HG03039 (cell line): ENCODE results near the gene DOCK7.
A peak's percentile ranks its signal among the peaks of the same experiment; 100 is the strongest.
"Not testable (repeated sequence)": the region's sequence is repeated elsewhere in the genome, so short reads cannot be mapped to it uniquely, and the experiment has no call there.

ENCODE experiments used
- ATAC-seq: cut with Tn5 transposase; IDR thresholded peaks from one replicate; pipeline ENCODE4 v1.9.1; 2021; ENCODE audit warnings: mild to moderate bottlenecking, moderate library complexity; ENCODE audit not compliant: unreplicated experiment

Gene DOCK7

DNA sequence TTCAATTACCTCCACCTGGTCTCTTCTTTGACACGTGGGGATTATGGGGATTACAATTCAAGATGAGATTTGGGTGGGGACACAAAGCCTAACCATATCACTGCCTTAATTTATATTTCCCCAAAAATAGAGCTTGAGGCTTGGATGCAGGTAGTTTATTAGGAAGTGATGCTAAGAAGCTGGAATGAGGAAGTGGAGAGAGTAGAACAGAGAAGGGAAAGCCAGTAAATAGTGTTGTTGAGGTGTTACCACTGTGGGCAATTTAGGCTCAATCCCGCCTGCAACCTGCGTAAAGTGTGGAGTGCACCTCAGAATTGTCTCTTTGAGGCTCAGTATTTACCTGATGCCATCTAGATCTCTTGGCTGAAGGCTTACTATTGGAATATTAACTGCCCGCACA lies 4.9 kb upstream of the DOCK7 start:
- ATAC-seq, result no peak

DNA sequence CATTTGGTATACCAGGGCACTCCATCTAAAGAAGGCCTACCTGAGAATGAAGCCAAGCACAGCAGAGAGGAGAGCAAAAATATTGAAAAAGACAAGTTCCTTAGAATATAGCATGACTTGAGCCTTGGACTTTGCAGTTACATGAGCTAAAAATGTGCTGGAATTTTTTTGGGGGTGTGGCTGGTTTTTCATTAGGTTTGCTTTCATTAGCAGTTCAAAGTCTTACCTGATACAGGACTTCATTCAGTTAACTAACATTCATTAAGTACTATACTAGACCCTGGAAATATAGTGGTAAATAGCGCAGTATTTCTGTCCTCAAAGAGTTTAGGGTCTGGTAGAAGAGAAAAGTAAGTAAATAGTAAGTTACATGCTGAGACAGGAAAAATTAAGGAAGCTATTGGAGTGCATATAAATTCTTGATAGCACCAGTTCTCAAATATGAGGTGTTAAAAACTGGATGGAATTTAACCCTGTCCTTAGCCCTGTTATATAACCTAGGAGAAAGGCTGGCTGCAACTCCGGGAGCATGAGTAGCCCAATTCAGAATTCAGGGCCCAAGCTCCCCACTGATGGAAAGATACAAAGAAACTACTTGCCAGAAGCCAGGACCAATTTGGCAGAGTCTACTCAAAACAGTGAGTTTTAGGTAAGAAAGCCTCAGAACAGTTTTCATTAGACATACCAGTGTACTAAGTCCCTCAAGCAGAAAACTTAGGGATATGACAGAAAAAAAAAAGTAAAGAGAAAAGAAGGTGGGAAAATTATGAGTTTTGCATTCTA lies 3.1 kb upstream of the DOCK7 start:
- no peak for ATAC-seq

DNA sequence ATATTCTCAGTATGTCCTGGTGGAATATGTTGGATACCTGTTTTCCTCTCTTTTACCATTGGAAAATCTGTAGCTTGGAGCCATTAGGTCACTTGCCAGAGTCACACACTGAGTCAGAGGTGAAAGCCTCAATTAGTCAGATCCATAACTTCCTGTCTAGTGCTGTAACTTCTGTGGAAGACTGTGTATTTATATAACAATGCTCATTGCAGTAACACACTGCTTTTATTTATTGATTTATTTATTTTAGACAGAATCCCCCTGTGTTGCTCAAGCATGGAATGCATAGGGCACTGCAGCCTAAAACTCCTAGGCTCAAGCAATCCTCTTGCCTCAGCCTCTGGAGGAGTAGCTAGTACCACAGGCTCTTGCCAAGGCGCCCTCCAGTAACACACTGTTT lies 1.3 kb upstream of the DOCK7 start:
- no peak for ATAC-seq

DNA sequence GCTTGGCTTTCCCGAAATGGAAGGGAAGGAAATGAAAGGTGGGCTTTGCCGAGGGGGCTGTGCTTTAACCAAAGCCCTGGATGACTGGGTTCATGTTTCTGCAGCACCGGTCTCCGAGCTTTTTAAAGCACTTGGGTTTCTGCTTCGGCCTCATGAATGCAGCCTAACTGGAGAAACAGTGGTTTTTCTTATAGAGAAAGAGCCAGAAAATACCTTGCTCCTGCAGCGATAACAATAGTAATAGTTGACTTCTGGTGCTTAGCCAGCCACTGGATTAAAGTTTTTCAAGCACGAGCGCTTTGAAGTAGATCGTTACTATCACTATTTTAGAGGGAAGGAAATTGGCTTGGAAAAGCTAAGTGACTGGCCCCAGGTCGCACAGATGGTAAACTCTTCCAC lies 500 bp upstream of the DOCK7 start:
- ATAC-seq, result peak; percentile 3

DNA sequence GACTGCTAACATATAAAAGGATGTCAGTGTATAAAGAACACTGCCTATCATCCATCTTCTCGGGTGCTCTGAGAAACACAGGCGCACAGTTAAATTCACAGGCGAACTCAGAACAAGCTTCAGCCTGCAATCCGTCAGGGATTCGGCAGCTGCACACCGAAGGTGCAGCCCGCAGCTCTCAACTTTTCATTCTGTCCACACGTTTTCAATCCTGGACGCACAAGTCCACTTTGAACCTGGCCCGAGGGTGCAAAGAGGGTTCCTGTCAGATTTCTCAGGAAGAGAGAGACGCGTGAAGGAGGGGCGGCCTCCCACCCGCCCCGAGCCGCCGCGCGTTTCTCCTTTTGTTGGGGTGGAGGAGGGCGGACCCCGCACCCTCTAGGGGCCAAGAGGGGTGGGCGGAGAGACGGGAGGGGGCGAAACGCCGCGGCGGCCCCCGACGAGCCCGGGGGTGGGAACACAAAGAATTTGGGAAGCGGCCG lies 724 bp downstream of the DOCK7 start:
- ATAC-seq, result peak; percentile 28

DNA sequence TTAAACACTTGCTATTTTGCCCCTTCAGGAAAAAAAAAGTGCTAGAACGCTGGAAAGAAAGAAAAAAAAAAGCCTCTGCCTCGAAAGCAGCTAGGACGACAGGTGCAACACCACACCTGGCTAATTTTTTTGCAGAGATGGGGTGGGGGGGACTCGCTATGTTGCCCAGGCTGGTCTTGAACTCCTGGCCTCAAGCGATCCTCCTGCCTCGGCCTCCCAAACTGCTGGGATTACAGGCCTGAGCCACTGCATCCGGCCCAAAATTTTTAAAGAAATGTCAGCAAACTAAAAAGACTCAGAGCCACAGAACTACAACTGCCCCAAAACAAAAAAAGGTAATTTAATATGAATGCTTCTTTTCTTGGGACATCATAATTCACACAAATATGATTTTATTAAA lies 1.4 kb downstream of the DOCK7 start:
- no peak for ATAC-seq

DNA sequence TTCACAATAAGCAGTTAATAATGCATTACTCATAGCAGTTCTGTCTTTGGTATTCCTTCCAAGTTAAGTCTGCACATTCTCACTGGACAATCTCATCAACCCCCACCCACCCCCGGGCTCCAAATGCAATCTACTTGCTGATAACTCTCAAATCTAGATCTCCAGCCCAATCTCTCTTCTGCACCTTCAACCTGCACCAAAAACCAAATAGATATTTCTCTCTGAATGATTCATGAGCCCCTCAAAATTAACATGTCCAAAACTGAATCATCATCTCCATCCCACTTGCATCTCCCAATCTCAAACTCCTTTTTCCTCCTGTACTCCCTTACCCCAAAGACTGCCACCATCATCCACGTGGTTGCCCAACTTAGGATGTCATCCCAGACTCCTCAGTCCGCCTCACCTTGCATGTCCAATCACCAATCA lies 2.7 kb downstream of the DOCK7 start:
- ATAC-seq, result no peak

DNA sequence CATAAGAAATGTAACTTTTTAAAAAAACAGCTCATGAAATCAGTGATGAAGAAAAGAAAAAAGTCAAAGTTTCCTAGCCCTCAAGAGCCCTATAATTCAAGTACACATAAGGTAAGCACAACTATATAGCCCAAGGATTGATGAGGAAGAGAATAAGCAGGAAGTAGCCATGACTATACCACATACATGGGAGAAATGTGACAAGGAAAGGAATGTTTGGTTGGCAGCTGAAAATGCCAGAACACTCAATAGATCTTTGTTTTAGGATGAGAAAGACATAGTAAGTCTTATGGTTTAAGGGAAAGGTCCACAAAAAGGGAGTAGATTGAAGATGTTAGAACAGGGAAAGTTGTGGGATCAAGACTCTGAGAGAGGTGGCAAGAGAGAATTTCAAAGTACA lies 5.7 kb downstream of the DOCK7 start:
- no peak for ATAC-seq

DNA sequence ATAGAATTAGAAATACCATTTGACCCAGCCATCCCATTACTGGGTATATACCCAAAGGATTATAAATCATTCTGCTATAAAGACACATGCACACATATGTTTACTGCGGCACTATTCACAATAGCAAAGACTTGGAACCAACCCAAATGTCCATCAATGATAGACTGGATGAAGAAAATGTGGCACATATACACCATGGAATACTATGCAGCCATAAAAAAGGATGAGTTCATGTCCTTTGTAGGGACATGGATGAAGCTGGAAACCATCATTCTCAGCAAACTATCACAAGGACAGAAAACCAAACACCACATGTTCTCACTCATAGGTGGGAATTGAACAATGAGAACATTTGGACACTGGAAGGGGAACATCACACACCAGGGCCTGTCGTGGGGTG lies 7.2 kb downstream of the DOCK7 start:
- not testable (repeated sequence) for ATAC-seq

DNA sequence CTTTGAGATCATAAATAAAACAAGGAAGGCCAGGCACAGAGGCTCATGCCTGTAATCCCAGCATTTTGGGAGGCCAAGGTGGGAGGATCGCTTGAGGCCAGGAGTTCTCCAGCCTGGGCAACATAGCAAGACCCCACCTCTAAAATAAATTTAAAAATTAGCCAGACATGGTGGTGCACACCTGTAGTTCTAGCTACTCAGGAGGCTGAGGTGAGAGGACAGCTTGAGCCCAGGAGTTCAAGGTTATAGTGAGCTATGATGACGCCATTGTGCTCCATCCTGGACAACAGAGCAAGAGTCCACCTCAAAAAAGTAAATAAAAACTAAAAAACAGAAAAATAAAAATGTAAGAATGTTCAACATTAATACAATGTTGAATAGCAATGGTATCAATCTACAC lies 10.4 kb downstream of the DOCK7 start:
- ATAC-seq, result not testable (repeated sequence)

DNA sequence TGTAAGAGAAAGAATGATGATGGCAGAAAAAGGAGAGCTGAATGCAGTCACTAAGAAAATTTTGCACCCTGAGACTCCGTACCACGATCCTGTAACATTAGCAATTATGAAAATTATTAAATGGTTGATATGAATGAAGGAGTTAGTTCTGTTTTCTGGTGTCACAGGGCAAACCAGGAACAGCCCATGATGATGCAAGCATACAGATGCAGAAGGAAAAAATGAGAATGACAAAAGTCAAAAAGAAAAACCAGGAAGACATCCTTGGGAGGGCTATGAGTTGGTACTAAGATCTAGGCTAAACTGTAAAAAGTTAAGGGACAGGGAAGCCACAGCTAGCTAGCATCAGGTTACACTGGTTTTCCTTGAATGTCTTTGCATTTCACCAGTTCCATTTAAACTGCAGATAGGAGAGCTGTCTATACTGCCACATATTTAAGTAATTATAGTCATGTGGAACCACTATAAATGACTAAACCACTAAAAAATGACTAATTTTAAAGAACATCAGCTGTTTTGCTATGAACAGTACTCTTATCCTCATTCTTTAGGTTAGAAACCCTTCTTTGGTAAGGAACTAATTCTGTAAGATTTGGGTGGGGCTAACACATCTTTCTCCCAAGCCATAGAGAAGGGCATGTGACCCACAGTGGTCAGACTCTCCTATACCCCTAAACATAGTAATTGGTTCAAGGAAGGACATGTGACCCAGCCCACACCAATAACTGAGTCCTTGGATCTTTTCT lies 11.4 kb downstream of the DOCK7 start:
- no peak for ATAC-seq

DNA sequence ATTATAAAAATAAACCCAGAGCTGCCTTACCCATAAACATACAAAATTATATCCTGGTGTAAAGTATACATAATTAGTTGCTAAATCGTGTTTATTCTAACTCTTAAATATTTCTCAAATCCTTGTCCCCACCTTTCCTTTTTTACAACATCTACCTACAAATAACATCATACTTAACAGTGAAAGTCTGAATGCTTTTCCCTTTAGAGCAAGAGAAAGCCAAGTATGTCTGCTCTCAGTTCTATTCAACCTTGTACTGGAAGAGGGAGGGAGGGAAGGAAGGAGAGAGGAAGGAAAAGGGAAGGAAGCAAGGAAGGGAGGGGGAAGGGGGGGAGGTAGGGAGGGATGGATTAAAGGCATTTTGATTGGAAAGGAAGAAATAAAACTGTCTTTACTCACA lies 14.6 kb downstream of the DOCK7 start:
- no peak for ATAC-seq

DNA sequence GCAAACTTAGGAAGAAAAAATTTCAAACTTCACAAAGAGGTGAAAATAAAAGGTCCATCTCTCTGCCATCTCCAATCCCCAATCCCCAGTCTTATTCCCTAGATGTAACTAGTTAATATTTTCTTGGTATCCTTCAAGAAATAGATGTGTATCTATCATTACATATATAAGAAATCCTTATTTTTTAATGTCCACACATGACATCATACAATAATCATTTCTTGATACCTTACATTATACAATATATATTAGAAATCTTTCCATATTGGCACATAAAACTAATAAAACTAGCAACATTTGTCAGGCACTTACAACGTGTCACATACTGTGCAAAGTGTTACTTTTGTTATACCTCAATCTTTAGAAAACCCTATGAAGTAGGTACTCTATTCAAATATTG lies 16.2 kb downstream of the DOCK7 start:
- no peak for ATAC-seq

DNA sequence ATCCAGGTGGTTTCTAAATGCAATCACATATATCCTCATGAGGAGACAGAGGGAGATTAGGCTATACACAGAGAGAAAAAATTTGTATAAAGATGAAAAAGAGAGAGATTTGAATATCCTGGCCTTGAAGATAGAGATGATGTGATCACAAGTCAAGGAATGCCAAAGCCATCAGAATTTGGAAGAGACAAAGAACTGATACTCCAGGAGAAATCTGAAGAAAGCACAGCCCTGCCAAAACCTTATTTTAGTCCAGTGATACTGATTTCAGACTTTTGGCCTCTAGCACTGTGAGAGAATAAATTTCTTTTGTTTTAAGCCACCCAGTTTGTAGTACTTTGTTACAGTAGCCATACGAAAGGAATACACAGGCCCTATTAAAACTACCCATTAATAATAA lies 33.4 kb downstream of the DOCK7 start:
- ATAC-seq, result no peak

DNA sequence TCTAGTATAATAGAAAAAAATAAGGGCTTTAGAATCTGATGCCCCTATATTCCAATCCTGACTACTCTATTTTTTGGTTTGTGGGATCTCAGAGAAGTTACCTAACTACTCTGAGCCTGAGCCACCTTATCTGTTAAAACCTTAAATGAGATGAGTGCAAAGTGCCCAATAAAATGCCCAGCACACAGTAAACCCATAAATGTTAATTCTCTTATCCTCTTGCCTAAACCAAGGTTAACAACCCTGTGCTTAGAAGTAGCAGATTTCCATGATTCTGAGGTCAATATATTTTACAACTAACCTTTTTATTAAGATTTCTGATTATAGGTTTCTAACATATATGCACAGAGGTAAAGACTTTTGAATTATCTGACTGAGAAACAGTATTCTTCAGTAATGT lies 35.8 kb downstream of the DOCK7 start:
- ATAC-seq, result no peak

DNA sequence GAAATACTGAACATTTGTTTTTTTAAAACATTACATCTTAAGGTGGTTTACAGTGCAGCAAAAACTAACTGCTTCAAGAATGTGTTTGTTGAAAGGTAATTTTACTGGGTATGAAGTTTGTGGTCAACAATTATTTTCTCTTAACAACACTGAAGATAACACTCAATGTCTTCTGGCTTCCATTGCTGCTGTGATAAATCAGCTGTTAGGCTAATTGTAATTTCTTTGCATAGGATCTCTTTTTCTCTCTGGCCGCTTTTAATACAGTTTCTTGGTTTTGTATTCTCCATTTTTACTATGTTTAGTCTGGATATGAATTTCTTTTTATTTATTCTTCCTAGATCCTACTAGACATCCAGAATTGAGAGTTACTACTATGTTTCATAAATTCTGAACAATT lies 44.9 kb downstream of the DOCK7 start:
- ATAC-seq, result no peak

DNA sequence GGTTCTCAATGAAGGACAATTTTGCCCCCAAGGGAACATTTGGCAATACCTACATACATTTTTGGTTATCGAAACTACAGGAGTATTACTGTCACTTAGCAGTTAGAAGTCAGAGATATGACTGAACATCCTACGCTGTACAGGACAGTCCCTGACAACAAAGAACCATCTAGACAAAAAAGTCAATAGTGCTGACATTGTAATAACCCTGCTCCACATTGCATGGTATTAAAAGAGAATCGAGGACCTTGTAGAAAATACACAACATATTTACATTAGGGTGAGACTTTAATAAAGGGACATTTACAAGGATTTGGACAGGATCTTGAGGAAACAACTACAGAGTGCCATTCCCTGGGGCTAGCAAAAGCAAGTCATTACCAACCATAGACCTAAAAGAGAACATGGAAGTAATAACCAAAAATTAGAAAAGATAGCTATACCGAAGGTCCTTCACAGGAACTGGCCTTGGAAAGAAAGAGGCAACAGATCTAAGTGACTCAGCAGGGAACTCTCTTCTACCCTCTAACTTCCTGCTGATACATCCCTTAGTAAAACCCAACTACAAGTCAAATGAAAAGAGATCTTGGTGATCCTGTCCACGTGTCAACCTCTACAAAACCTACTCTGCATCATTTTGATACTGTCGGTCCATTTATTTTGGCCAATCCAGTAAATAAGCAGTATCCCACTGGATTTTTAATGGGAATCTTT lies 50.6 kb downstream of the DOCK7 start:
- no peak for ATAC-seq

DNA sequence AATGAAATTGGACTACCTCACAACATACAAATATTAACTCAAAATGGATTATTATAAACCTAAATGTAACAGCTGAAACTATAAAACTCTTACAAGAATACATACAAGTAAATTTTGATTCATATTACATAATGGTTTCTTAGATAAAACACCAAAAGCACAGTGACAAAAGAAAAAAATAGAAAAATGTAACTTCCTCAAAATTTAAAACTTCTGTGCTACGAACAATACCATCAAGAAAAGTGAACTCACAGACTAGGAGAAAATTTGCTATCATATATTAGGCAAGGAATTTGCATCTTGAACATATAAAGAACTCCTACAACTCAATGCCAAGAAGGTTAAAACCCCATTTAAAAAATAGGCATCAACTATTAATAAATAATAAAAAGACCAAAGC lies 59.7 kb downstream of the DOCK7 start:
- no peak for ATAC-seq

DNA sequence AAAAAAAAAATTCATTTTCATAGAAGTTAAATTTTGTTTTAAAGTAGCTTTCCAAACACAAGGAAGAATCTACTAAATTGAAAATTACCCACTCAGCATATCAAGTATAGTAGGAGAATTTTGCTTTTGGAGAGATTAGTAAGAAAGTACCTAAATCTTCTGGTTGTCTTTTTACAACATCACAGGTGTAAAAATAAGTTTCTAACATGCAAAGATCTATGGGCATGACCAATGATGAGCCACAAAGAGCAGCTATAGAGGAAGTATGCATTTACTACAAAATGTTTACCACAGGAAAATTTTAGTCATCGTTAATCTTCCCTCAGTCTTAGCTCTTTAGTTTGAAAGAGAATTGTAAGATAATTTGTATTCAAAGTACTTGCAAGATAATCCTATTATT lies 62.8 kb downstream of the DOCK7 start:
- no peak for ATAC-seq

DNA sequence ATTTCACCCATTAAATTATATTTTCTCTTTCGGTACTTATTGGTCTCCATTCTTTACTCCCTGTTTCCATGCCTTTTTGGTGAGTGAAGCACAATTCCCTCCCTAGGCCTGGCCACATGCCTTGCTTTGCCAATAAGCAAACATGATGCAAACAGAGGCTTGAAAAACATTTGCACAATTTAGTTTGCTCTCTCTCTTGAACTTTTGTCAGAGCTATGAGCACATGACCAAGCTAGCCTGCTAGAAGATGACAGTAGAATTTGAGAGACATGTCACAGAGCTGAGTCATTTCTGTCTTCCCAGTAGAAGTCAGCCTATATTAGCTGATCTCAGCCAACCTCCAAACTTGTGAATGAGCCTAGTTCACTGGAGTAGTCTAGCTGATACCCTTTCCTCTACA lies 66.3 kb downstream of the DOCK7 start:
- ATAC-seq, result peak; percentile 97

DNA sequence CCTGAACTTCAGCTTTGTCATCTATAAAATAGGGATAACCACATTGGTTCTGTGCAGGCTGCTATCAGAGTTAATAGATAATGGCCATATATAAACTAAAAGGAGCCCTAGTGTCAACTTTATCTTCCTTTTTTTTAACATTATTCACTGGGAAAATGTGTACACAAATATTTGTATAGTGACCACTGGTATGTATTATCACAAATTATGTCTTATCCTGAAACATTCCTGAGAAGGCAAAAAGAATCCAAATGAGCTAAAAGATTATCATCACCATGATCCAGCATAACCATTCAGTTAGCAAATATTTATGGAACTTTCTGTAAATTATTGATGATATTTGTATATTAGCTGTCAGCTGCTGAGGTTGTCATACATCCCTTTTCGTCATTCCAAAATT lies 74.3 kb downstream of the DOCK7 start:
- no peak for ATAC-seq

DNA sequence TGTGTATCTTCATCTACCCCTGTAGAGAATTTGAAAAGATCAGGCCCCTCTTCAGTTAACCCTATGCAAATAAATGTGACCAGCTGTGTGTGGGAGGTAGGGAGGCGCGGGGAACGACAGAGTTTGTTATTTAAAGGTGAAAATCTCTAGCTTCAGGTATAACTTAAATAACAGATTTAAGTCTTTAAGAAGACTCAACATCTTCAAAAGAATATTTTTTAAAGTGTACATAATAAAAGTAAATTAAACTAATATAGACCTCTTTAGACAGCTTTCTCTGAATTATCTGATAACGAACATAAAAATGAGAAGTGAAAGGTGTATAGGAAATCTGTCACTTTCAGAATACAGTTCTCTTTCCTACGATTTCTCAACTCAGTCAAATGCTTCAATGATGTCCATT lies 74.9 kb downstream of the DOCK7 start:
- peak; percentile 80 for ATAC-seq
